ENCODE measurements around the gene SORBS1. TPM values are rescaled to one million over a fixed set of nuclear protein-coding genes. Genes with fewer than 3 reads are reported as not detected.

Gene SORBS1
- total RNA-seq, 2 donors from 2014 or later = 56.8 to 79.1 TPM

GRCh38 chr10:95475827-95476468, 85.2 kb downstream of the SORBS1 start:
- H3K27ac ChIP-seq = peak overlapping the region; percentile 63 to 88 (median 80)
- H3K27me3 ChIP-seq = no peaks in the 10 kb centered on the region
- peak; percentile 89 to 95 (median 94) for DNase-seq
- intact Hi-C loops (cut with DNase I) = no loop called here
- no peaks in the 10 kb centered on the region for H3K9me3 ChIP-seq
- TF ChIP-seq CTCF (IDR thresholded peaks at IDR 0.05) (peak in 1 of 7 experiments; percentile 13), POLR2A (IDR thresholded peaks at IDR 0.05) (no peak)
- H3K36me3 ChIP-seq (replicated peaks in 1 of 2; ENCODE audit: insufficient read depth in 1 of 2, low read depth in 2 of 2) = no peaks in the 10 kb centered on the region
- H3K4me3 ChIP-seq = no peak overlapping the region
- ATAC-seq = peak; percentile 86
- 16 to 29% methylated on average over 8 of the region's 8 CpGs for WGBS, 2 donors
- H3K4me1 ChIP-seq = peaks cover 57% of the 10 kb centered on the region

- intact Hi-C loops (cut with DNase I) = no loop called here
- DNase-seq (no peak), ATAC-seq (no peak)
- Histone ChIP-seq H3K9me3 (no peaks in the 10 kb centered on the region), H3K27me3 (no peaks in the 10 kb centered on the region), H3K36me3 (replicated peaks in 1 of 2; ENCODE audit: insufficient read depth in 1 of 2, low read depth in 2 of 2) (no peaks in the 10 kb centered on the region), H3K4me1 (peaks cover 60% of the 10 kb centered on the region), H3K27ac (peak overlapping the region; percentile 58 to 88 (median 80)), H3K4me3 (no peak overlapping the region)
- 55 to 57% methylated on average over 1 of the region's 1 CpG for WGBS, 2 donors
- TF ChIP-seq POLR2A (IDR thresholded peaks at IDR 0.05) (no peak), CTCF (IDR thresholded peaks at IDR 0.05) (no peak)
Observed at GRCh38 chr10:95475003-95475383, 86.2 kb downstream of the SORBS1 start.

- peak in 3 of 4 donors; percentile 24 to 59 (median 27) for DNase-seq
- intact Hi-C loops (cut with DNase I) = no loop called here
- TF ChIP-seq CTCF (IDR thresholded peaks at IDR 0.05) = peak in 3 of 7 experiments; percentile 17 to 35 (median 19)
- no peak for TF ChIP-seq POLR2A (IDR thresholded peaks at IDR 0.05)
Observed at GRCh38 chr10:95474228-95475002, 86.8 kb downstream of the SORBS1 start.

GRCh38 chr10:95472304-95473088, 88.7 kb downstream of the SORBS1 start:
- 91 to 93% methylated on average over 13 of the region's 13 CpGs for WGBS, 2 donors
- Histone ChIP-seq H3K27me3 (no peaks in the 10 kb centered on the region), H3K4me3 (no peak overlapping the region), H3K9me3 (no peaks in the 10 kb centered on the region), H3K4me1 (peaks cover 76% of the 10 kb centered on the region), H3K36me3 (replicated peaks in 1 of 2; ENCODE audit: insufficient read depth in 1 of 2, low read depth in 2 of 2) (no peaks in the 10 kb centered on the region), H3K27ac (no peak overlapping the region)
- DNase-seq = no peak
- no peak for TF ChIP-seq CTCF (IDR thresholded peaks at IDR 0.05)
- no peak for TF ChIP-seq POLR2A (IDR thresholded peaks at IDR 0.05)
- intact Hi-C loops (cut with DNase I) = no loop called here
- ATAC-seq = no peak

More at GRCh38 chr10:95474228-95475002, 86.8 kb downstream of the SORBS1 start:
- Histone ChIP-seq H3K4me1 (peaks cover 65% of the 10 kb centered on the region), H3K27me3 (no peaks in the 10 kb centered on the region), H3K4me3 (no peak overlapping the region), H3K36me3 (replicated peaks in 1 of 2; ENCODE audit: insufficient read depth in 1 of 2, low read depth in 2 of 2) (no peaks in the 10 kb centered on the region), H3K9me3 (no peaks in the 10 kb centered on the region), H3K27ac (peak overlapping the region; percentile 58 to 88 (median 80))
- WGBS, 2 donors = 9 to 19% methylated on average over 7 of the region's 7 CpGs
- ATAC-seq = peak; percentile 65

All from body of pancreas (tissue), 4 donors.